HEK293T (cell line): ENCODE data around the gene ARHGEF18.

Source experiments
- CTCF ChIA-PET: fragments of 350-600 bp; formaldehyde crosslinking; extraction: SDS; loops from one replicate; lab custom pipeline; 2021; ENCODE audit warnings: antibody characterized with exemption, inconsistent platforms; lab: Yijun Ruan, JAX
- POLR2A ChIA-PET: fragments of 350-600 bp; formaldehyde crosslinking; extraction: SDS; loops from one replicate; lab custom pipeline; 2020; ENCODE audit warnings: antibody characterized with exemption, inconsistent platforms; lab: Yijun Ruan, JAX
- DNase-seq: peaks from one replicate; pipeline ENCODE4 v3.0.0; 2012; ENCODE audit warnings: mixed read lengths; ENCODE audit errors: extremely low spot score
- ARNT ChIP-seq: fragments of 450-650 bp; IDR thresholded peaks from 2 replicates; pipeline ENCODE4 v1.6.1; 2017; ENCODE audit warnings: mild to moderate bottlenecking
- BHLHE40 ChIP-seq: fragments of 450-650 bp; IDR thresholded peaks from 2 replicates; pipeline ENCODE4 v1.6.1; 2016; ENCODE audit warnings: mild to moderate bottlenecking, moderate library complexity, borderline replicate concordance
- CTBP1 ChIP-seq: fragments of 450-650 bp; IDR thresholded peaks from 2 replicates; pipeline ENCODE4 v1.6.1; 2016; ENCODE audit warnings: borderline replicate concordance
- ELF4 ChIP-seq: fragments of 450-650 bp; IDR thresholded peaks from 2 replicates; pipeline ENCODE4 v1.6.1; 2017; ENCODE audit warnings: antibody characterized with exemption
- FOXA1 ChIP-seq: fragments of 450-650 bp; IDR thresholded peaks from 2 replicates; pipeline ENCODE4 v1.6.1; 2016; ENCODE audit warnings: mild to moderate bottlenecking
- FOXK2 ChIP-seq: fragments of 450-650 bp; IDR thresholded peaks from 2 replicates; pipeline ENCODE4 v1.6.1; 2016; ENCODE audit warnings: mild to moderate bottlenecking
- FOXM1 ChIP-seq: fragments of 450-650 bp; IDR thresholded peaks from 2 replicates; pipeline ENCODE4 v1.6.1; 2017; ENCODE audit warnings: mild to moderate bottlenecking, borderline replicate concordance
- HDGF ChIP-seq: fragments of 450-650 bp; IDR thresholded peaks from 2 replicates; pipeline ENCODE4 v1.6.1; 2017; ENCODE audit warnings: antibody characterized with exemption, borderline replicate concordance
- L3MBTL2 ChIP-seq: fragments of 450-650 bp; conservative IDR thresholded peaks from 2 replicates; pipeline ENCODE4 v1.6.1; 2016; ENCODE audit warnings: mild to moderate bottlenecking
- LEF1 ChIP-seq: fragments of 450-650 bp; IDR thresholded peaks from 2 replicates; pipeline ENCODE4 v1.6.1; 2017; ENCODE audit warnings: mild to moderate bottlenecking, borderline replicate concordance
- NFRKB ChIP-seq: fragments of 450-650 bp; IDR thresholded peaks from 2 replicates; pipeline ENCODE4 v1.6.1; 2016; ENCODE audit warnings: mild to moderate bottlenecking, moderate library complexity
- SP1 ChIP-seq: fragments of 450-650 bp; IDR thresholded peaks from 2 replicates; pipeline ENCODE4 v1.6.1; 2017
- SUZ12 ChIP-seq: fragments of 450-650 bp; IDR thresholded peaks from 2 replicates; pipeline ENCODE4 v1.6.1; 2016; ENCODE audit warnings: mild to moderate bottlenecking
- TARDBP ChIP-seq: fragments of 450-650 bp; IDR thresholded peaks from 2 replicates; pipeline ENCODE4 v1.6.1; 2016
- ZNF384 ChIP-seq: fragments of 450-650 bp; IDR thresholded peaks from 2 replicates; pipeline ENCODE4 v1.6.1; 2016
- TF ChIP-seq, protein P1 (sequence below): fragments of 450-650 bp; IDR thresholded peaks from 2 replicates; pipeline ENCODE4 v1.6.1; 2016

ARHGEF18 gene

DNA sequence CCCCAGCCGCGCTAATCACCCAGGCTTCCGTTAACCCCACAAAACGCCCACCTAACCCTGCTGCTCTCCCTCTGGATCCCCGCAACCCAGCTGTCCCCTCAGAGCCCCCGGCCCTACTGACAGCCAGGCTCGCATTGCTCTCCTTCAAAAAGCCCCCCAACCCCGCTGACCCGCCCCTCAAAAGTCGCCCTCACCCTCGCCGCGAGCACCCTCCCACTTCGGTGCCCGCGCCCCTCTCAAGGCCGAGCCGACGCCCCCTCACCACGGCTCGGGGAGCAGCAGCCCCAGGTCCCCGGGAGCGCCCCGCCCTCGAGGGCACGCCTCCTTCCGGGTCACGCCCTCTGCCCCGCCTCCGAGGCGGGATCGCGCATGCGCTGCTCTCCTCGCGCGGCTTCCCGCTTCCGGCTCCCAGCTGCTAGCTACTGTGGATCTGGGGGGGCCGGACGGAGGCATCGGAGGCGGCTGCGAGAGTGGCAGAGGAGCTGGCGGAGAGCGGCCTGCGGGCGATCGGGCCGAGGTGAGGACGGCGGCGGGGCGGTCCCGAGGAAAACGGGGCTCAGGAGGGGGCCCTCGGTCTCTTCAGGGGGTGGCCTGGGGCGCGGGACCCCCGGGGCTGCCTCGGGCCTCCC, 46.1 kb downstream of the ARHGEF18 start:
- ChIA-PET POLR2A (interaction anchor here (0.6 to 1.7 kb wide), 4 partner anchors 12 to 127 kb away, joined by 3 to 6 read pairs (median 4); partner anchors contain the start of gene MCOLN1), CTCF (no interaction called here)
- DNase-seq = peak; percentile 96

DNA sequence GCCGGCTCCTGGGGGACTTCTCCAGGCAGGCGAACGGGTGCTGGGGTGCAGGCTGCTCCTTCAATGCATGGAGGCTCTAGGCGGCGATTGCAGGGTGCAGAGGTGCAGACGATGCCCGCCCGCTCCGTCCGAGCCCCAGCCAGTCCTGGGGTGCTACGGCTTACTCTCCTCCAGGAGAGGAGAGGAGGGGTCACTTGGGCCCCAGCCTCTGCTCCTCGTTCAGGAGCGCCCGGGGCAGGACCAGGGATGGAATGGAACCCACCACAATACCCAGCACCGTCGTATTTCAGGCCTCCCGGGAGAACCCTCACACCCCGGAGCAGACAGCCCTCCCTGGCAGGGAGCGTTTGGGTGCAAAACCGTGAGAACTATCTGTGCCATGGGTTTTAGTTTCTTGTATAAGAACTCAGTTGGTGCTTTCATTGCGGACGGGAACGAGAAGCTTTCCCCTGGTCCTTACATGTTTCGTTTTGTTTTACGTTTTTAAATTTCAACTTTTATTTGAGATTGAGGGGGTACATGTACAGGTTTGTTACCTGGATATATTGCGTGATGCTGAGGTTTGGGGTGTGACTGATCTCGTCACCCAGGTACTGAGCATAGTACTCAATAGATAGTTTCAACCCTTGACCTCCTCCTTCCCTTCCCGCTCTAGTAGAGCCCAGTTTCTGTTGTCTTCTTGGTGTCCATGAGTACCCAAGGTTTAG, 46.8 kb downstream of the ARHGEF18 start:
- ChIA-PET CTCF (no interaction called here), POLR2A (interaction anchor here (1.0 to 1.7 kb wide), 3 partner anchors 15 to 126 kb away, joined by 3 to 6 read pairs (median 4); partner anchors contain the start of gene MCOLN1)
- DNase-seq = peak; percentile 18
- TF ChIP-seq NFRKB = no peak
- no peak for TF ChIP-seq TARDBP
- TF ChIP-seq FOXM1 = no peak
- TF ChIP-seq, protein P1, sequence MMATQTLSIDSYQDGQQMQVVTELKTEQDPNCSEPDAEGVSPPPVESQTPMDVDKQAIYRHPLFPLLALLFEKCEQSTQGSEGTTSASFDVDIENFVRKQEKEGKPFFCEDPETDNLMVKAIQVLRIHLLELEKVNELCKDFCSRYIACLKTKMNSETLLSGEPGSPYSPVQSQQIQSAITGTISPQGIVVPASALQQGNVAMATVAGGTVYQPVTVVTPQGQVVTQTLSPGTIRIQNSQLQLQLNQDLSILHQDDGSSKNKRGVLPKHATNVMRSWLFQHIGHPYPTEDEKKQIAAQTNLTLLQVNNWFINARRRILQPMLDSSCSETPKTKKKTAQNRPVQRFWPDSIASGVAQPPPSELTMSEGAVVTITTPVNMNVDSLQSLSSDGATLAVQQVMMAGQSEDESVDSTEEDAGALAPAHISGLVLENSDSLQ = no peak
- TF ChIP-seq ARNT = no peak
- no peak for TF ChIP-seq SUZ12
- no peak for TF ChIP-seq CTBP1
- no peak for TF ChIP-seq LEF1
- TF ChIP-seq L3MBTL2 = no peak

More for the DNA sequence above, 46.1 kb downstream of the ARHGEF18 start:
- TF ChIP-seq TARDBP (no peak), SP1 (peak; percentile 32; the same call in 1 of the 2 replicates)

DNA sequence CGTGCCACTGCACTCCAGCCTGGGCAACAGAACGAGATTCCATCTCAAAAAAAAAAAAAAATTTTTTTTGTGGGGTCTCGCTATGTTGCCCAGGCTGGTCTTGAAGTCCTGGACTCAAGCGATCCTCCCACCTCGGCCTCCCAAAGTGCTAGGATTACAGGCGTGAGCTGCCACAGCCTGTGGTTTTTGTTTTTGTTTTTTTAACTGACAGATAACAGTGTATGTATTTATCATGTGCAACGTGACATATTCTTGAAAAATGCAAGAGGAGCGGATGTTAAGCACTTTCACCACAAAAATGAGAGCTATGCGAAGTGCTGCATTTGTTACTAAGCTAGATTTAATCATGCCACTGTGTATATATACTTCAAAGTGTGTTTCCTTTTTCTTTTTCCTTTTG, 49.0 kb downstream of the ARHGEF18 start:
- TF ChIP-seq FOXA1 (no peak), FOXK2 (no peak), HDGF (no peak), ARNT (no peak), L3MBTL2 (no peak), ELF4 (no peak), BHLHE40 (no peak), SUZ12 (no peak), FOXM1 (no peak), ZNF384 (no peak), NFRKB (no peak), LEF1 (no peak), TARDBP (no peak), SP1 (no peak)
- TF ChIP-seq, protein P1 = no peak
- CTCF ChIA-PET = interaction anchor here (1.3 kb wide), 1 partner anchor 10 kb away, joined by 14 read pairs; no protein-coding TSS in a partner anchor
- POLR2A ChIA-PET = no interaction called here
- DNase-seq = no peak
